Measurements from ENCODE around the gene PCDH15. TPM values are rescaled to one million over a fixed set of nuclear protein-coding genes. Genes with fewer than 3 reads are reported as not detected.

PCDH15 gene
- total and polyA plus RNA-seq, 2 experiments from 2014 or later, result not detected

- Histone ChIP-seq H3K27ac (no peak overlapping the region), H3K79me2 (ENCODE audit: insufficient read depth) (no peaks in the 10 kb centered on the region), H2AFZ (no peak overlapping the region), H3F3A (ENCODE audit: insufficient read depth) (no peaks in the 10 kb centered on the region), H4K20me1 (ENCODE audit: insufficient read depth) (no peaks in the 10 kb centered on the region), H3K9me2 (ENCODE audit: insufficient read depth) (no peaks in the 10 kb centered on the region), H3K4me3 (no peak overlapping the region), H3K36me3 (ENCODE audit: low read depth) (no peaks in the 10 kb centered on the region), H3K4me1 (ENCODE audit: insufficient read depth) (no peaks in the 10 kb centered on the region), H3K4me2 (ENCODE audit: unreplicated experiment) (no peak overlapping the region), H3K9ac (no peak overlapping the region), H3K9me3 (ENCODE audit: low read depth) (no peaks in the 10 kb centered on the region), H3K27me3 (replicated peaks; ENCODE audit: insufficient read depth) (no peaks in the 10 kb centered on the region)
- TF ChIP-seq EZH2 (IDR thresholded peaks at IDR 0.05; ENCODE audit: insufficient read depth, poor library complexity, severe bottlenecking) (no peak), EZH2phosphoT487 (IDR thresholded peaks at IDR 0.05; ENCODE audit: insufficient read depth, low read depth) (no peak)
- no peak for DNase-seq
- in situ Hi-C loops (cut with MboI), result no loop called here
- 12 to 15% methylated on average over 3 of the region's 3 CpGs for WGBS, 2 experiments (ENCODE audit: low coverage in 1 of 2, low lambda C conversion rate in 2 of 2, missing lambda C conversion rate in 2 of 2)
Measured at GRCh38 chr10:53957401-53957800, 843.6 kb downstream of the PCDH15 start.

DNA sequence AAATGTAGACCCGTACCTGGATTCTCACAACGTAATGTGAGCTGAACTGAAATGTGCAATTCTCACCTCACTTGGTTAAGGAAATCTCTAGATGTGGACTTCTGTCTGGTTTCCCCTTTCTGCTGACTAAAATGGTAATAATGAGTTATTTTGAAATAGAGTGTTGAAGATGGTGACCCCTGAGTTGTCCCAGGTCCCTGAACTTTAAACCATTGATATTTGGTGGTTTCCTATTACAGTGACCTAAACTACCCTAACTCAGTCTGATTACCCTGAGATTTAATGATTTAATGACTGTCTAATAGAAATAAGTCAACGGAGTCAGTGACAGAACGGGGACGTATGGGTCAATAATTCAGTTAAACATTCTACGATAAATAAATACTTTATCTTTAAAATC, 845.9 kb downstream of the PCDH15 start:
- Histone ChIP-seq H2AFZ (no peak overlapping the region), H3K27ac (no peak overlapping the region), H3K4me2 (ENCODE audit: unreplicated experiment) (no peak overlapping the region), H3K9me2 (ENCODE audit: insufficient read depth) (no peaks in the 10 kb centered on the region), H4K20me1 (ENCODE audit: insufficient read depth) (no peaks in the 10 kb centered on the region), H3K79me2 (ENCODE audit: insufficient read depth) (no peaks in the 10 kb centered on the region), H3K27me3 (replicated peaks; ENCODE audit: insufficient read depth) (no peaks in the 10 kb centered on the region), H3F3A (ENCODE audit: insufficient read depth) (no peaks in the 10 kb centered on the region), H3K36me3 (ENCODE audit: low read depth) (no peaks in the 10 kb centered on the region), H3K9me3 (ENCODE audit: low read depth) (no peaks in the 10 kb centered on the region), H3K4me1 (ENCODE audit: insufficient read depth) (no peaks in the 10 kb centered on the region), H3K9ac (no peak overlapping the region), H3K4me3 (no peak overlapping the region)
- in situ Hi-C loops (cut with MboI), result no loop called here
- TF ChIP-seq EZH2 (IDR thresholded peaks at IDR 0.05; ENCODE audit: insufficient read depth, poor library complexity, severe bottlenecking), result no peak
- DNase-seq, result no peak
- WGBS, 2 experiments (ENCODE audit: low coverage in 1 of 2, low lambda C conversion rate in 2 of 2, missing lambda C conversion rate in 2 of 2), result 21 to 26% methylated on average over 6 of the region's 6 CpGs

GRCh38 chr10:53952698-53953630, 848.1 kb downstream of the PCDH15 start:
- Histone ChIP-seq H3K27me3 (replicated peaks; ENCODE audit: insufficient read depth) (no peaks in the 10 kb centered on the region), H3F3A (ENCODE audit: insufficient read depth) (no peaks in the 10 kb centered on the region), H3K79me2 (ENCODE audit: insufficient read depth) (no peaks in the 10 kb centered on the region), H2AFZ (no peak overlapping the region), H4K20me1 (ENCODE audit: insufficient read depth) (no peaks in the 10 kb centered on the region), H3K4me3 (no peak overlapping the region), H3K9me2 (ENCODE audit: insufficient read depth) (no peaks in the 10 kb centered on the region), H3K36me3 (ENCODE audit: low read depth) (no peaks in the 10 kb centered on the region), H3K9me3 (ENCODE audit: low read depth) (no peaks in the 10 kb centered on the region), H3K4me1 (ENCODE audit: insufficient read depth) (no peaks in the 10 kb centered on the region), H3K4me2 (ENCODE audit: unreplicated experiment) (no peak overlapping the region), H3K27ac (no peak overlapping the region), H3K9ac (no peak overlapping the region)
- WGBS, 2 experiments (ENCODE audit: low coverage in 1 of 2, low lambda C conversion rate in 2 of 2, missing lambda C conversion rate in 2 of 2), result 2 to 3% methylated on average over 4 of the region's 4 CpGs
- no peak for DNase-seq
- TF ChIP-seq EZH2phosphoT487 (IDR thresholded peaks at IDR 0.05; ENCODE audit: insufficient read depth, low read depth) (no peak), EZH2 (IDR thresholded peaks at IDR 0.05; ENCODE audit: insufficient read depth, poor library complexity, severe bottlenecking) (no peak)
- in situ Hi-C loops (cut with MboI), result no loop called here

DNA sequence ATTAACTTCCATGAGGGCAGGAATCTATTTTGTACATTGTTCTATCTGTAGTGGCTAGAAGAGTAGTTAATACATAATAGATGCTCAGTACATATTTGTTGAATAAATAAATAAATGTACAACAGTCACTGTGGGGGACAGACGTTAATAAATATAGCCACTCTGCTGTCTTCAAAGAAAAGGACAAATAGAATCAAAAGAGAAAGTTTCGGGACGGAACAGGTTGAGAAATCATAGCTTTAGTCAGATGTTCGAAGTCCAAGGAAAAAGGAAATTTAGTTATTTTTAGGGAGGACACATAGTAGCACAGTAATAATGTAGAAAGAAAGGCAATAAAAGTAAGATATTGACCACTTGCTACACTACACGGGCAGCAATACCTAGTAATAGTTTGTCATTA, 861.4 kb downstream of the PCDH15 start:
- Histone ChIP-seq H3K9me3 (ENCODE audit: low read depth) (no peaks in the 10 kb centered on the region), H3K4me1 (ENCODE audit: insufficient read depth) (no peaks in the 10 kb centered on the region), H3K9me2 (ENCODE audit: insufficient read depth) (no peaks in the 10 kb centered on the region), H3K4me2 (ENCODE audit: unreplicated experiment) (no peak overlapping the region), H3K36me3 (ENCODE audit: low read depth) (no peaks in the 10 kb centered on the region), H3K27ac (no peak overlapping the region), H2AFZ (no peak overlapping the region), H3K4me3 (no peak overlapping the region), H3F3A (ENCODE audit: insufficient read depth) (no peaks in the 10 kb centered on the region), H4K20me1 (ENCODE audit: insufficient read depth) (no peaks in the 10 kb centered on the region), H3K27me3 (replicated peaks; ENCODE audit: insufficient read depth) (no peaks in the 10 kb centered on the region), H3K9ac (no peak overlapping the region), H3K79me2 (ENCODE audit: insufficient read depth) (no peaks in the 10 kb centered on the region)
- in situ Hi-C loops (cut with MboI), result no loop called here
- TF ChIP-seq EZH2 (IDR thresholded peaks at IDR 0.05; ENCODE audit: insufficient read depth, poor library complexity, severe bottlenecking), result no peak
- TF ChIP-seq EZH2phosphoT487 (IDR thresholded peaks at IDR 0.05; ENCODE audit: insufficient read depth, low read depth), result no peak
- no peak for DNase-seq
- 13 to 15% methylated on average over 5 of the region's 5 CpGs for WGBS, 2 experiments (ENCODE audit: low coverage in 1 of 2, low lambda C conversion rate in 2 of 2, missing lambda C conversion rate in 2 of 2)
